Stromal cell of bone marrow (primary cell): Measurements from ENCODE around the gene APOM.

Source experiments
- DNase-seq: peaks from one replicate; pipeline ENCODE4 v3.0.0-alpha.2; 2012; ENCODE audit warnings: low read depth

APOM gene

GRCh38 chr6:31705931-31706330 is 50.2 kb downstream of the APOM start:
- DNase-seq: no peak

- no peak for DNase-seq
Measured at GRCh38 chr6:31706599-31706998, 50.9 kb downstream of the APOM start, which contains the start of gene LY6G6F. LY6G6F (plus strand) TSS chr6:31706866; CDS start chr6:31706907, 41 bp downstream.

- no peak for DNase-seq
Measured at GRCh38 chr6:31707701-31708100, 52.0 kb downstream of the APOM start.
